Activated B cell treated with CpG ODN at 0.5 μM for 24 hours (primary cell): Measurements from ENCODE around the gene DIP2C. TPM values are rescaled to one million over a fixed set of nuclear protein-coding genes. Genes with fewer than 3 reads are reported as not detected.

ENCODE experiments used
- ATAC-seq: fragments of 200-7000 bp; cut with Tn5 transposase; one replicate; pipeline ENCODE4 v1.10.0; 2021; ENCODE audit warnings: low read depth, mild to moderate bottlenecking, moderate library complexity
- CTCF ChIA-PET: fragments of 350-600 bp; sonication (Branson Sonifier 250); formaldehyde crosslinking; loops from one replicate; lab custom pipeline; 2021; ENCODE audit warnings: antibody characterized with exemption; lab: Charles Lee
- POLR2A ChIA-PET: fragments of 350-600 bp; sonication (Branson Sonifier 250); formaldehyde crosslinking; loops from one replicate; lab custom pipeline; 2021; ENCODE audit warnings: antibody characterized with exemption; lab: Charles Lee
- DNase-seq: peaks from one replicate; pipeline ENCODE4 v3.0.0; 2022
- H3K27ac Mint-ChIP-seq: one replicate; pipeline ENCODE4 v1.8.0; 2020; ENCODE audit warnings: mixed read lengths
- H3K27me3 Mint-ChIP-seq: one replicate; pipeline ENCODE4 v1.8.0; 2021; ENCODE audit warnings: mixed read lengths
- H3K36me3 Mint-ChIP-seq: one replicate; pipeline ENCODE4 v1.8.0; 2021; ENCODE audit warnings: low read depth, mixed read lengths
- H3K4me1 Mint-ChIP-seq: one replicate; pipeline ENCODE4 v1.8.0; 2021; ENCODE audit warnings: mixed read lengths
- H3K4me3 Mint-ChIP-seq: one replicate; pipeline ENCODE4 v1.8.0; 2020; ENCODE audit warnings: mild to moderate bottlenecking, mixed read lengths
- H3K9me3 Mint-ChIP-seq: one replicate; pipeline ENCODE4 v1.8.0; 2020; ENCODE audit warnings: mixed read lengths
- intact Hi-C: fragments of 100-400 bp; cut with micrococcal nuclease; formaldehyde crosslinking; loops from one replicate; pipeline ENCODE4 v1.15.1; 2024
- total RNA-seq: library from RNA; stranded (reverse); gene quantifications from 2 replicates; pipeline ENCODE4 v1.2.3, GENCODE V29; 2022
- TF ChIP-seq, protein P1 (sequence below): fragments of 200-600 bp; IDR thresholded peaks from one replicate; pipeline ENCODE4 v1.8.0; 2022; ENCODE audit warnings: antibody characterized with exemption, mild to moderate bottlenecking

Gene DIP2C
- total RNA-seq, 1 donor from 2014 or later, result 0.49 TPM

DNA sequence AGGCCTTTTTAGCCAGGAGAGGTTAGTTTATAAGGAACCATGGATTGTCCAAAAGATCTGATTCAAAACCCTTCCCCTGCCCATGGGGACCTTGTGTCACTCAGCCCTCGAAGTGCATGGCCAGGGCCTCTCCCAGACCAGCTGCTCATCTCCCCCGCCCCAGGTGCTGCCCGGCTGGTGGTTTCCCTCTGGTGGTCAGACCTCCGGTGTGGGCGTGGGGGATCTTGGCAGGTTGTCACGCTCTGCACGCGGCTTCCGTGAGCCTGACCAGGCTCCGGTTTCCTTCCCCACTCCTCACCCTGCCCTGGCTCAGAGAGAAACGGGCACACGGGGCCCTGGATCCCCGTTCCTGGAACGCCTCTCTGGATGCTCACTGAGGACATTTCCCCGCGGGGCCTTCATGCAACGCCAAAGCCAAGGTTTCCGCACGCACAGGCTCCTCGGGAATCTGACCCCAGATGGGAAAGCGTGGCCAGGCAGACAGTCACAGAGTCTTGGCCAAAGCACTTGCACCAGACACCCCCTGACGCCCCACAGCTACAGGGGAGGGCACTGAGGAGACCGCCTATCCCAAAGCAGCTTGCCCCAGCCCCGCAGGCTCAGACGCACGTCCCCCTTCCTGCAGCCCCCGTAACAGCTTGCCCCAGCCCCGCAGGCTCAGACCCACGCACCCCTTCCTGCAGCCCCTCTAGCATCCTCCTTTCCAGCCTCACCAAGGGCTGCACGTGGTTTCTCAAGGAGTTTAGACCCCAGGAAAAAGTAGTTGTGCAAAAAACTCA is 7.8 kb upstream of the DIP2C start:
- POLR2A ChIA-PET, result no interaction called here
- CTCF ChIA-PET, result no interaction called here
- ATAC-seq (no peak), DNase-seq (no peak)
- Mint-ChIP-seq H3K27ac (no peak overlapping the region), H3K4me1 (no peaks in the 10 kb centered on the region), H3K27me3 (peaks cover 15% of the 10 kb centered on the region), H3K4me3 (no peak overlapping the region), H3K36me3 (no peaks in the 10 kb centered on the region), H3K9me3 (no peaks in the 10 kb centered on the region)
- intact Hi-C loops, result no loop called here
- TF ChIP-seq, protein P1, sequence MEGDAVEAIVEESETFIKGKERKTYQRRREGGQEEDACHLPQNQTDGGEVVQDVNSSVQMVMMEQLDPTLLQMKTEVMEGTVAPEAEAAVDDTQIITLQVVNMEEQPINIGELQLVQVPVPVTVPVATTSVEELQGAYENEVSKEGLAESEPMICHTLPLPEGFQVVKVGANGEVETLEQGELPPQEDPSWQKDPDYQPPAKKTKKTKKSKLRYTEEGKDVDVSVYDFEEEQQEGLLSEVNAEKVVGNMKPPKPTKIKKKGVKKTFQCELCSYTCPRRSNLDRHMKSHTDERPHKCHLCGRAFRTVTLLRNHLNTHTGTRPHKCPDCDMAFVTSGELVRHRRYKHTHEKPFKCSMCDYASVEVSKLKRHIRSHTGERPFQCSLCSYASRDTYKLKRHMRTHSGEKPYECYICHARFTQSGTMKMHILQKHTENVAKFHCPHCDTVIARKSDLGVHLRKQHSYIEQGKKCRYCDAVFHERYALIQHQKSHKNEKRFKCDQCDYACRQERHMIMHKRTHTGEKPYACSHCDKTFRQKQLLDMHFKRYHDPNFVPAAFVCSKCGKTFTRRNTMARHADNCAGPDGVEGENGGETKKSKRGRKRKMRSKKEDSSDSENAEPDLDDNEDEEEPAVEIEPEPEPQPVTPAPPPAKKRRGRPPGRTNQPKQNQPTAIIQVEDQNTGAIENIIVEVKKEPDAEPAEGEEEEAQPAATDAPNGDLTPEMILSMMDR, result no peak

DNA sequence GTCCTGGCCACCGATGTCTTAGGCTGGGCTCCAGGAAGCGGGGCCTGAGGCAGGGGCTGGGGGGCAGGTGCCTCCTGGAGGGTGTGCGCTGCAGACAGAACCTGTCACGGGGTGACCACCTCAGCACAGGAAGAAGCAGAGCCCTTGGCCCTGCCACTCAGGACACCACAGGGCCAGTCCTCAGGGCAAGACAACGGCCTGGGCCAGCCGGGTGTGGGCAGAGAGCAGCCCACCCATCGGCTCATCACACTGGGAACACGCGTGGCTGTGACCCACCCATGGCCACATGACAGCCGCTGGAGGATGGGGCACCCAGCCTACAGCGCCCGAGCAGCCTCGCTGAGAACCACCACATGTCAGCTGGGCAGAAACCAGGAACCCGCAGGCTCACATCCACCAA is 5.9 kb upstream of the DIP2C start:
- Mint-ChIP-seq H3K36me3 (no peaks in the 10 kb centered on the region), H3K4me1 (peaks cover 2% of the 10 kb centered on the region), H3K4me3 (no peak overlapping the region), H3K9me3 (no peaks in the 10 kb centered on the region), H3K27ac (no peak overlapping the region), H3K27me3 (peaks cover 28% of the 10 kb centered on the region)
- no peak for ATAC-seq
- CTCF ChIA-PET, result no interaction called here
- no peak for DNase-seq
- intact Hi-C loops, result no loop called here
- TF ChIP-seq, protein P1, result no peak
- POLR2A ChIA-PET, result no interaction called here

DNA sequence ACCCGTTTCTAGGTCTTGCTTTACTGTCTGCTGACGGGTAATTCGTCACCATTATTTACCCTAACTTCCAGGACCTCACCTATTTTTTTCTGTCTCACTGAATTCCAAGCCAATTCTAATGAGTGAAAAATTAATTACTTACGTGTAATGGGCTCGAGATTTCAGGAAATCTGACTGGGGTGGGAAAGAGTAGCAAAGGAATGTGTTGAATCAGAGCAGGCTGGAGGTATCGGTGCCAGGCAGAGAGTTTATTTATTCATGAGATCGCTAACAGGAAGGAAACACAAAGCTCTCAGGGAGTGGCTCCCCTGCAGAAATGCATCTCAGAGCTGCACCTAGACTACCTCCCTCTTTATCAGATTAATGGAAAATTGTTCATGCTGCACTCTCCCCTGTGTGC is 4.0 kb upstream of the DIP2C start:
- H3K27ac Mint-ChIP-seq, result no peak overlapping the region
- H3K4me1 Mint-ChIP-seq, result peaks cover 4% of the 10 kb centered on the region
- peaks cover 31% of the 10 kb centered on the region for H3K27me3 Mint-ChIP-seq
- no peak overlapping the region for H3K4me3 Mint-ChIP-seq
- TF ChIP-seq, protein P1, result no peak
- ATAC-seq (no peak), DNase-seq (no peak)
- no peaks in the 10 kb centered on the region for H3K9me3 Mint-ChIP-seq
- H3K36me3 Mint-ChIP-seq, result no peaks in the 10 kb centered on the region
- intact Hi-C loops, result no loop called here
- POLR2A ChIA-PET, result no interaction called here
- CTCF ChIA-PET, result no interaction called here

DNA sequence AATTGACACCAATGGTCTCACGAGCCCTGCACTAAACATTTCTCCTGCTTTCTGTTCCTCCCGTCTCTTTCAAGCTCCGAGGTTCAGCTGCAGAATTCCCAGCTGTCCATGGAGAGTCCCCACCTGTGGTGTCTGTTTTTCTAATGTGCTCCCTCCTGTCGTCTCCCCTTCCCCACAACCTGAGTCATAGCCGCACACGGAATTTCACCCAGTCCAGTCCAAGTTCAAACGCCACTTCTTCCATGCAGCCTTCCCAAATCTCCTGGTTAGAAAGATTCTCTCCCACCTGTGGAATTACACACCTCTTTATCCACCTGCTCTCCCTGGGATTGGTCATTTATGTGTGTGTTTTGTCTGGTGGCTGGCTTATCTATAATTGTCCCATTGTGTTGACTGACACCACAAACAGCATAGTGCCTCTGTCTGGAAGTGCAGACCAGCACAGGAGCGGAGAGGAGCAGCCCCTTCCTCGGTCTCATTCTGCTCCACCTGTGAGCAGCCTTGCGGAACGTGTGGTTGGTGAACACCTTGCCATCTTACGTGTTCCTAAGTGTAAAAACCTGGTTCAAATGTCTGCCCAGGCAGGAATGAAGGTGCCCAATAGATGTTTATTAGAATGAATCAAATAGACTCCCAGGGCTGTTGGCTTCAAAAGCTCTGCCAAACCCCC is 3.3 kb upstream of the DIP2C start:
- Mint-ChIP-seq H3K4me3 (no peak overlapping the region), H3K27ac (no peak overlapping the region), H3K27me3 (peaks cover 35% of the 10 kb centered on the region), H3K36me3 (no peaks in the 10 kb centered on the region), H3K4me1 (peaks cover 5% of the 10 kb centered on the region), H3K9me3 (no peaks in the 10 kb centered on the region)
- DNase-seq (no peak), ATAC-seq (no peak)
- TF ChIP-seq, protein P1, result no peak
- POLR2A ChIA-PET, result no interaction called here
- CTCF ChIA-PET, result no interaction called here
- intact Hi-C loops, result no loop called here

DNA sequence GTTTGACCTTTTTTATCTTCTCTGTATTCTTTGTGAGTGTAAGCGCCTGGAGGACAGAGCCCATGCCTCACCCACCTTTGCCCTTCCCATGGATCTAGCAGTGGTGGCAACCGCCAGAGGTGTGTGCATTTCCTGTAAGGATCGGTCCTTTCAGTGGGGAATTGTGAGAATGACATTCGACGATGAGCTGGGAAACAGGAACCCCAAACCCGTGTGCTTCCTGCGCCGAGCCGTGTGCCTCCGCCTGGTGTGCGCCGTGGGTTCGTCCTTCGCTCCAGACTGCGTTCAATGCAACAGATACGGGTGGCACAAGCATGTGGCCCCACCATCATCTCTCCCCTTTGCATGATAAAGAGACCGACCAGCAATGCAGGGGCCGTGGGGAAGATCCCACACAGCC is 1.7 kb upstream of the DIP2C start:
- Mint-ChIP-seq H3K4me1 (peaks cover 5% of the 10 kb centered on the region), H3K27ac (no peak overlapping the region), H3K27me3 (peaks cover 44% of the 10 kb centered on the region), H3K4me3 (no peak overlapping the region), H3K9me3 (no peaks in the 10 kb centered on the region), H3K36me3 (no peaks in the 10 kb centered on the region)
- TF ChIP-seq, protein P1, result no peak
- no peak for DNase-seq
- ChIA-PET POLR2A (no interaction called here), CTCF (no interaction called here)
- no peak for ATAC-seq
- intact Hi-C loops, result no loop called here
